ENCODE results near the gene DLX3.
"Not testable (repeated sequence)": the region's sequence is repeated elsewhere in the genome, so short reads cannot be mapped to it uniquely, and the experiment has no call there.

Gene DLX3
- total RNA-seq, result 0 to 0.13 reads per million in 2 experiments

DNA sequence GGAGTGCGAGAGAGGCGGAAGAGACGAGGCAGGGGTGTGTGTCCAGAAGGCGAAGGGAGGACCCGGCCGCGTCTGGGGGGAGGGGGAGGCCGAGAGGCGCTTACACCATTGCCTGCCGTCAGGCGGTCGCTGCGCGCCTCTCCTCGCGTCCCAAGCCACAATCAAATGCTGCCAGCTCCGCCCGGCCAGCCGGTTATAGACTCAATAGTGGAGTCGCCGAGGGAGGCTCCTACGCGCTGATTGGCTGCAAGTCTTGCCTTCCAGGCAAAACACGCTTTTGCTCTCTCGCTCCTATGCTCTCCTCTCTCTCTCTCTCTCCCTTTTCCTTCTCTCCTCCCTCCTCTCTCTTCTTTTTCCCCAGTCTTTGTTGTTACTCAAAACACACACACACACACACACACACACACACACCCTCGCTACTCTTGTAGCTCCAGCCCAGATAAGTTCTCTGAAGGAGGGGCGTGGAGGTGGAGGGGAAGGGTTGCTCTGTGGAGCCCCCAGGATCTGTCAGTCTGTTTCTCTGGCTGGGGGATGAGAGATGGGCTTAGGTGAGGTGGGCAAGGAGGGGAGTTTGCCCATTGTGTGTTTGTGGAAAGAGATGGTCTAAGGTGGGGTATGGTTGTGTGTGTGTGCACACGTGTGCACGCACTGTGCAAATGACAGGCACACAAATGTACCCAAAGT is at the start of gene DLX3:
DLX3 (minus strand) TSS at position 170 of the 684 bp plus-strand sequence. CDS start 226 bp downstream, outside the sequence.
- no peak for DNase-seq (ENCODE audit: low read depth)

DNA sequence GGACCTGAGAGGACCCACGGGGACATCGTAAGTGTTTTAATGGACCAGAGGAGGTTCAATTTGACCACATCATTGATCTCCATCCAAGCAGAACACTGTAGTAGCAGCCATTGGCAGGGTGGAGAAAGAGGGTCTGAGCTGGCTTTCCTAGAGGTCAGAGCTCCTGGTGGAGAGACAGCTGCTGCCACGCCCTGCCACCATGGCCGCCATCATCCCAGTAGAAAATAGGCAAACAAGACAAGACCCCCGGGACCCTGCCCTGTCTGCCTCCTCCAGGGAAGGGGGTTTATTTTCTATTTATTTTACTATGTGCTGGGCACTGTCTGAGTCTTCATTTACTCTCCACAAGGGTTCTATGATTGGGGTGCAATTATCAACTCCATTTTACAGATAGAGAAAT is 49.5 kb upstream of the DLX3 start:
- no peak for DNase-seq (ENCODE audit: low read depth)

DNA sequence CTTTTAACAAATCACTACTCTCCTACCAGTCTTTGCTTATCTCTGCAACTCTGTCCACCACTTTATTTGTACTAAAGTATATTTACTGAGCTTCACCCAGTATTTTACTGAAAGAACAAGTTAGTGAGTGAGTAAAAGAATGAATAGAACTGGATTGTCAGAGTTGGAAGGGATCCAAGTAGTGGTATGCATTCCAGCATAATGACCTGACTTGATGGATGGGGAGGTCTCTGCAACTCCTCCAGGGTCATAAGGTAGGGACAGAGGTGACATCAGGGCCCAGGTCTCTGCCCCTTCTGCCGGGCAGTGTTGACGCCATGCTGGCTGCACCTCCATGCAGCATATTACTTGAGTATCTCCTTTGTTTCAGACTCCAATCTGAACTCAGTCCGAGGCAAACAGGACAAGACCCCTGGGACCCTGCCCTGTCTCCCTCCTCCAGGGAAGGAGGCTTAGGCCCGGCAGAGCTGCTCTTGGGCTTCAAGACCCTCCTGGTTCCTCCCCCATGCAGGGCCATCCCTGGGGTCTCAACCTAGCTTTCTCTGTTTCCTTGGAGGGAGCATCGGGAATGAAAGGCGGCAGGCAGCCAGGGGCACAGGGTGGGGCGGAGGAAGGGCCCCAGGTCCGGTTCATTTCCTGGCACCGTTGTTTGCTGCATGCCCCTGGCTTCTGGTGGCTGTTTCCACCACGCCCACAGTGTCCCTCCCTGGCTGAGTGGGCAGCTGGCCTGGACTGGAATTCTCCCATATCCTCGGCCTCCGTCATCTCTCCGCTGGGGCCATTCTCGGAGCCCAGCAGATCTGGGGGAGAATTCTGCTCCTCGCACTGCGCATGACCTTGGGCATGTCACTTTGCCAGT is 48.5 kb upstream of the DLX3 start:
- DNase-seq (ENCODE audit: low read depth), result no peak

DNA sequence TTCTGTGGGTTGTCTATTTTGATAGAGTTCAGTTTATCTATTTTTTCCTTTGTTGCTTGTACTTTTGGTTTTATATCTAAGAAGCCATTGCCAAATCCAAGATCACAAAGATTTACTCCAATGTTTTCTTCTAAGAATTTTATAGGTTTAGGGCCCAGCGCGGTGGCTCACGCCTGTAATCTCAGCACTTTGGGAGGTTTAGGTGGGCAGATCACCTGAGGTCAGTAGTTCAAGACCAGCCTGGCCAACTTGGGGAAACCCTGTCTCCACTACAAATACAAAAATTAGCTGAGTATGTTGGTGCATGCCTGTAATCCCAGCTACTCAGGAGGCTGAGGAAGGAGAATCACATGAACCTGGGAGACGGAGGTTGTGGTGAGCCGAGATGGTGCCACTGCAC is 47.2 kb upstream of the DLX3 start:
- no peak for DNase-seq (ENCODE audit: low read depth)

DNA sequence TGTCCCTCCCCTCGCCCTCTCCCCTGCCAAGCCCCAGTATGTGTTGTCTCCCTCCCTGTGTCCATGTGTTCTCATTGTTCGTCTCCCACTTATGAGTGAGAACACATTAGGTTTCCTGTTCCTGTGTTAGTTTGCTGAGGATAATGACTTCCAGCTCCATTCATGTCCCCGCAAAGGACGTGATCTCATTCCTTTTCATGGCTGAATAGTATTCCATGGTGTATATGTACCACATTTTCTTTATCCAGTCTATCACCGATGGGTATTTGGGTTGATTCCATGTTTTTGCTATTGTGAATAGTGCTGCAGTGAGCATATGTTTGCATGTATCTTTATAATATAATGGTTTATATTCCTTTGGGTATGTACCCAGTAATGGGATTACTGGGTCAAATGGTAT is 45.5 kb upstream of the DLX3 start:
- not testable (repeated sequence) for DNase-seq (ENCODE audit: low read depth)

DNA sequence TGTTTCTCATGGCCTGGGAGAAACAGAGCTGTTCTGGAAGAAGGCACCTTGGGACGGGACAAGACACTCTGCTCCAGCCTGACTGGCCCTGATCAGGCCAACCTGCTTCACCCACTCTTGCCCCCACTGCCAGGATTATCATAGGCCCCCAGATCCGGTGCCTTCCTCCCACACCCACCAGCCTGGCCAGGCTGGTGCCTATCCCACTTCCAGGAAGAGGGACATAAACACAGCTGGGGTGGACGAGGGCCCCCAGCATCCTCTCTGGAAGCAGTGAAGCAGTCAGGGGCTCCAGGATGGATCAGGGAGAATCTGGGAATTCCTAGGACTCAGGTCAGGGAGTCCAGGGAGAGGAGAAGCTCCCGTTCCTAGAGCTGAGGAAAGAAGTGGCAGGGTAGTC is 44.0 kb upstream of the DLX3 start:
- no peak for DNase-seq (ENCODE audit: low read depth)

- DNase-seq (ENCODE audit: low read depth), result no peak
Measured at GRCh38 chr17:50037321-50038107, 42.5 kb upstream of the DLX3 start.

GRCh38 chr17:50036455-50037261 is 41.6 kb upstream of the DLX3 start:
- DNase-seq (ENCODE audit: low read depth), result no peak

- DNase-seq (ENCODE audit: low read depth), result no peak
Measured at GRCh38 chr17:50035945-50036344, 40.9 kb upstream of the DLX3 start.

DNA sequence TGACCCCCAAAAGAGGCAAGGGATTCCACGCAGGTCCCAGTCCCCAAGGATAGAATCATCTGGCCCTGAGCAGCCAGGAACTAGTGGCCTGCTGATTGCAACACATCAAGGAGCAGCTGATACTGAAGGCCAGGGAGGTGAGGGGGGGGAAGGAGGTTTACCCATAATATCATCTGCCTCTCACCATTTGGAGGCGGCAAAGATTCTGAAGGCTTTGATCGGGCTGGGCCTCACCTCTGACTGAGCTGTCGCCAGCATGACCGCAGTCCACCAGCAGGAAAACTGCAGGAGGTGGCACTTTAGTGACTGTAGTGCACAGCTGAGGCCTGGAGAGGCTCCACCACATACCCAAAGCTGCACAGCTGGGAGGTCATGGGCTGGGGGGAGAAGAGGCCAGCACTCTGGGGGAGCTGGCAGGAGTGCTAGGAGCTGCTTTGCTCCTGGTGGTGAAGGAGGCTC is 40.4 kb upstream of the DLX3 start:
- DNase-seq (ENCODE audit: low read depth), result no peak

DNA sequence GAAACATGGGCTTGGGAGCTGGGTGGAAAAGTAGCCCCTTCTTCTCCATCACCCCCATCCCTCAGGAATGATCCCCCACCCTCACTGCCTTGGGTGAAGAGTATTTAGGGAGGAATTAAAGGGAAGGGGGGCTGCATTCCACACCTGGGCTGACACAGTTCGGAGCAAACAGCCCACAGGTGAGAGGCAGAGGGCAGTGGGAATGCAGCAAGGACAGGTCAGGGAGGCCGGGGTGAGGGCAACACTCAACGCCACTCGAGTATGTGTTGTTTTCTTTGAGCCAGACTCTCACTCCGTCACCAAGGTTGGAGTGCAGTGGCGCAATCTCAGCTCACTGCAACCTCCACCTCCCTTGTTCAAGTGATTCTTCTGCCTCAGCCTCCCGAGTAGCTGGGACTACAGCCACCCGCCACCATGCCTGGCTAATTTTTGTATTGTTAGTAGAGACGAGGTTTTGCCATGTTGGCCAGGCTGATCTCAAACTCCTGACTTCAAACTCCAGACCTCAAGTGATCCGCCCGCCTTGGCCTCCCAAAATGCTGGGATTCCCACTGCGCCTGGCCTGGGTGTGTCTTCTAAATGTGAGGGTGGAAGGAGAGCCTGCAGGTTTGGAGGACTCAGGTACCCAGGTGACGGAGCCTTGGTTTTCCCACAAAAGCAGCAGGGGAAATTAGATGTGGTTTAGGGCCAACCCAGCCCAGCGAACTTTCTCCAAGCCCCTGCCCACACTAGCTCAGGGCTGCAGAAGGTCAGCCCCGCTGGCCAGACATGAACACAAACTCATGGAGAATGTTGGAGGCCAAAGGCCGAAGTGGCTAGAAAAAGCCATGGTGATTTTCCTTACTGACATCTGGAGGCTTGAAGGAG is 39.7 kb upstream of the DLX3 start:
- no peak for DNase-seq (ENCODE audit: low read depth)

GRCh38 chr17:50033316-50033715 is 38.3 kb upstream of the DLX3 start:
- no peak for DNase-seq (ENCODE audit: low read depth)

DNA sequence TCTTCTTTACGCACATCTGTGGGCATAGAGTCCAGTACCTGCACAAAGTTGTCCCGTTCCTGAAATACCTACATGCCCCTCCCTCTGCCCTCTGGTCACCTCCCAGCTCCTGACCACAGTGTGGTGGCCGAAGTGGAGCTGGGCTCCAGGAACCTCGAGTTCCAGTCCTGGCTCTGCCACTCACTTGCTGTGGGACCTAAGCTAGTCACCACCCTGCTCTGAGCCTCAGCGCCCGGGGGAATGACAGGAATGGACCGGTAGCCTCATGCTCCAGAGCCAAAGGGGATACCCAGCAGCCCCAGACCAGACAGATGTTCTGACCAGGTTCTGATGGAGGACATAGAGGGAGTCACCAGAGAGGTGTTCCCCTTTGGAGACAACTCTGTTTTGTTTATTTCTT is 34.2 kb upstream of the DLX3 start:
- no peak for DNase-seq (ENCODE audit: low read depth)

GRCh38 chr17:50028736-50029120 is 33.7 kb upstream of the DLX3 start:
- no peak for DNase-seq (ENCODE audit: low read depth)

DNA sequence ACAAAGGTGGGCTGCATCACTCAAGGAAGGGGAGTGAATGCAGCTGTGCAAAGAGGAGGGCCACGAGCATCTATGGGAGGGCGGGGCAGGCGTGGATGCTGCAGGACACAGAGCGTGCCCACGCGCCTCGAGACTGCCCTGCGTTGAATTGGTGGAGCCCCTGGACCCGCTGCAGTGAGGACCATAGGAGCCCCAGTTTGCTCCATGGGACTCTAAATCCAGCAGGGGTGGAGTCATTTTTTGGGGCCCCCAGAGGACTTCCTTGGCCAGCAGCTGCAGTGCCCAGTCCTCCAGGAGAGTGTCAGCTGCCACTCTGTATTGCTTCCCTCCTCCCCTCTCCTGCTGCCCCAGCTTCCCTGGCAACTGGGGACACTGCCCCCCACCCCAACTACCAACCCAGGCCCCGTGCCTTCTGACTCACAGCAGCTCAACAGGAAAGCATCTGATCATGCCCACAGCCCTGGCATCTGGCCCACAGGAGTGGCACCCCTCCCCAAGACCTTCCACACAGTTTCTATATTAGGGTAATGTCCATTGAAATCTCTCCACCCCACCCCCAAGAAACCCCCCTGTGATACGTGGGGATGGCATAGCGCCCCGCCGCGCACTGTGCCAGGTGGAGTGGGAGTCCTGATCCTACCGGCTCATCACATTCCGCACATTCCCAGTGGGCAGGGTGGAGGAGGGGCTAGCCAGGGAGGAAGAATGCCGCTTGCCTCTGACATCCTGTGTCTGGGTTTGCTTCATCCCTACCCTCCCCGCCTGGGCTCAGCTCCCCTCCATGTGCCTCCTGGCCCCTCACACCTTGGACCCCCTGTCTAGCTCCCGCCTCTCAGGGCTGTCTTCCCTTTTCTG is 33.1 kb upstream of the DLX3 start:
- no peak for DNase-seq (ENCODE audit: low read depth)

DNA sequence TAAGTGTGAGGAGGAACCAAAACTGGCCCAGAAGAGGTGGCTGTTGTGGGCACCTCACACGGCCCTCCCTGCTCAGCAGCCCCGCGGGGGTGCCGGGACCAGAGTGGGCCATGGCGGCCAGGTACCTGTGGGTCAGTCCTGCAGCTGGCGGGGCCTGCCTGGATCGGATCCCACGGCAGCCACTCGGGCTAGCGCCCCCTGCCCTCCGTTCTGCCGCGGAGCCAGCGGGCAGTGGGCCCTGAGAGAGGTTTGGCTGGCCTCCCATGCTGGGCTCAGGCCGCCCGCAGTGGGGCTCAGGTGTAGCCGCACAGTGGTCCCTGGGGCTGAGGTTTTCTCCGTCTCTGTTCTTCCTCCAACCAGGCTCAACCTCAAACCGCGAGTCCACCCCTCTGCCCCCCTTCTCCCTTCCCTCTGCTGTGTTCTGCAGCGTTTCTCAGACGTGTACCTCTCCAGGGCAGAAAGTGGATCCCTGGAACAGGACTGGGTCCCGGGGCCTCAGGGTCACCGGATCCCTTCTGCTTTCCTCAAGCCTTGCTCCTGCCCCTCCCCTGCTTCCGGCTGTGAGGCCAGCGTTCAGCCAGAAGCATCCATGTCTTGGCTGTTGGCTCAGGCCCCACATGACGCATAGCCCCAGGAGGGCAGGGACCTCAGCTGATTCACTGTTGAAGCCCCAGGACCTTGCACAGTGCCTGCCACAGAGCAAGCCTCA is 32.3 kb upstream of the DLX3 start:
- no peak for DNase-seq (ENCODE audit: low read depth)

GRCh38 chr17:50026837-50027171 is 31.8 kb upstream of the DLX3 start:
- peak; percentile 62 for DNase-seq (ENCODE audit: low read depth)

DNA sequence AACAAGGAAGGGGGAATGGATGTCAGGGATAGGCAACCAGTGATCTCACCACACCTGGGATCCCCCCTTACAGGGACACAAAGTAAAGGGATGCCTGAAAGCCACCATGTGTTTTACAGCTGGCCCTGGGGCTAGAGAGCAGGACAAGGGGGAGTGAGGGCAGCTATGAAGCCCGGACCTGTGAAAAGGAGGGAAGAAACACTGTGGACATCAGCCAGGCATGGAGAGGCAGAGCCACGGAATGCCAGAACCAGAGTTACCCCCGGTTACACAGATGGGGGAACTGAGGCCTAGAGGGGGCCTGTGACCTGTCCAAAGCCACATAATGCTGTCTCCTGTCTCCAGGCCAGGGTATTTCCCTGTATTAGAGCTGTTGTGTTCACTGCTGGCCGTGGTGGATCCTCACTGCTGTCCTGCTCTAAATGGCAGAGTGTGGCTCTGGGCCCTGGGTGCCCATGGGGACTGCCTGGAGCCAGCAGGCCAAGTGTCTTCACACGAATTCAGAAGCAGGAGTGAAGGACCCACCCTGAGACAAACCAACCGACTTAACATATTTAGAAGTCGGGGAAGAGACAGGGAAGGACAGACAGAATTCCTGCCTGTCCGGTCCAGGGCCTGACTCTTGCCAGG is 31.1 kb upstream of the DLX3 start:
- DNase-seq (ENCODE audit: low read depth), result no peak

GRCh38 chr17:50024808-50025207 is 29.8 kb upstream of the DLX3 start:
- no peak for DNase-seq (ENCODE audit: low read depth)

Measured in T follicular helper cell (primary cell).